Lung (tissue), 12 donors: Measurements from ENCODE around the gene PRM3. TPM values are rescaled to one million over a fixed set of nuclear protein-coding genes. Genes with fewer than 3 reads are reported as not detected.

Source experiments
- ATAC-seq: fragments of 200-7000 bp; cut with Tn5 transposase; one replicate; pipeline ENCODE4 v1.9.1; 2020; ENCODE audit warnings: moderate number of reproducible peaks; ENCODE audit not compliant: insufficient read depth, low FRiP score
- DNase-seq, 3 donors: peaks; one replicate each; pipeline ENCODE4 v3.0.0-alpha.2; 2013 to 2017
- H3K27ac ChIP-seq, 2 donors: one replicate each; pipeline ENCODE4 v1.5.1; 2013; ENCODE audit warnings: mild to moderate bottlenecking in 2 of 2, moderate library complexity in 2 of 2, control low read depth in 1 of 2, inconsistent platforms in 1 of 2, low read depth in 1 of 2, low read length in 1 of 2
- H3K27me3 ChIP-seq, 3 donors: one replicate each; pipeline ENCODE4 v1.5.1; 2013; ENCODE audit warnings: low read length in 2 of 3; ENCODE audit not compliant: control insufficient read depth in 3 of 3, insufficient read depth in 3 of 3
- H3K36me3 ChIP-seq, 4 donors: one replicate each; pipeline ENCODE4 v1.5.1; 2013; ENCODE audit warnings: low read length in 4 of 4, mild to moderate bottlenecking in 1 of 4, moderate library complexity in 1 of 4; ENCODE audit not compliant: control insufficient read depth in 4 of 4, insufficient read depth in 4 of 4
- H3K4me1 ChIP-seq, 5 donors: one replicate each; pipeline ENCODE4 v1.5.1; 2013; ENCODE audit warnings: low read length in 5 of 5, mild to moderate bottlenecking in 2 of 5, moderate library complexity in 1 of 5; ENCODE audit not compliant: control insufficient read depth in 5 of 5, insufficient read depth in 5 of 5
- H3K4me3 ChIP-seq: one replicate; pipeline ENCODE4 v1.5.1; 2013; ENCODE audit warnings: mild to moderate bottlenecking, control low read depth, moderate library complexity
- H3K9ac ChIP-seq, 2 donors: one replicate each; pipeline ENCODE4 v1.5.1; 2013; ENCODE audit warnings: low read length in 2 of 2, control low read depth in 1 of 2; ENCODE audit not compliant: insufficient read depth in 1 of 2
- H3K9me3 ChIP-seq, 4 donors: one replicate each; pipeline ENCODE4 v1.5.1; 2013; ENCODE audit warnings: low read length in 3 of 4, mild to moderate bottlenecking in 1 of 4, moderate library complexity in 1 of 4; ENCODE audit not compliant: control insufficient read depth in 4 of 4, insufficient read depth in 3 of 4
- WGBS, 2 donors: extraction: QIAGEN DNeasy Blood & Tissue Kit; methylation state at CpG; one replicate each; pipeline ENCODE4 v1.1.7; 2013; 5-methylcytosine and 5-hydroxymethylcytosine counted together
- polyA plus RNA-seq, 2 donors: library from polyadenylated mRNA; stranded (reverse); fragments of 200-250 nt; gene quantifications; one replicate each; pipeline ENCODE4 v1.2.1, GENCODE V29; 2013
- total RNA-seq, 2 donors: library from RNA; depleted of rRNA in 1 of 2; stranded (reverse); fragments of >200 nt in 1 of 2; gene quantifications; one replicate each; pipeline ENCODE4 v1.2.1, GENCODE V29; 2014 to 2021
- TF ChIP-seq, protein P1 (sequence below): IDR thresholded peaks from 2 replicates; pipeline ENCODE4 v1.5.1; 2012; ENCODE audit warnings: mild to moderate bottlenecking; ENCODE audit errors: control extremely low read depth, extremely low read depth
- donor health status: control.
- donor health status: control.
- donor health status: Bipolar disorder and iron deficiency.
- donor health status: healthy.
- donor health status: DM: yes; HTN: yes; CAD: no.

Gene PRM3
- total and polyA plus RNA-seq, 4 donors = not detected

DNA sequence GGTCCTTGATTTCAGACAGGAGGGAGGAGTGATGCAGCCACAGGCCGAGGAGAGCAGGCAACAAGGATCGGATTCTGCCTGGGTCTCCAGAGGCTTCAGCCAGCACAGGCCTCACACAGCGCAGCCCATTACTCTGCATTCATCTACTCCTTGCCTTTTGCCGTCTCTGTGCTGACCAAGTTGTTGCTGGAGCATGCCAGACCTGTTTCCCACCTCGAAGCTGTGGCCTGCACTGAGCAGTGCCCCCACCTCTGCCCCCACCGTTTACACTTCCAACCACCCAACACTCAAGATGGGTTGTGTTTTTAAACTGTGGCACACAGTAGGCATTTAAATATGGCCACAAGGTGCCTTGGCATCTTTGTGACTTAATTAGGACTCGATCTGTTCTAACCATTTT is 1.5 kb upstream of the PRM3 start:
- Histone ChIP-seq H3K9ac (no peak overlapping the region), H3K4me1 (peaks cover 0 to 21% (median 0%) of the 10 kb centered on the region in 5 donors), H3K27ac (no peak overlapping the region), H3K9me3 (no peaks in the 10 kb centered on the region), H3K4me3 (no peak overlapping the region), H3K27me3 (no peaks in the 10 kb centered on the region), H3K36me3 (no peaks in the 10 kb centered on the region)
- ATAC-seq (no peak), DNase-seq (no peak)
- WGBS, 2 donors = 93% methylated on average over 7 of the region's 7 CpGs
- TF ChIP-seq, protein P1, sequence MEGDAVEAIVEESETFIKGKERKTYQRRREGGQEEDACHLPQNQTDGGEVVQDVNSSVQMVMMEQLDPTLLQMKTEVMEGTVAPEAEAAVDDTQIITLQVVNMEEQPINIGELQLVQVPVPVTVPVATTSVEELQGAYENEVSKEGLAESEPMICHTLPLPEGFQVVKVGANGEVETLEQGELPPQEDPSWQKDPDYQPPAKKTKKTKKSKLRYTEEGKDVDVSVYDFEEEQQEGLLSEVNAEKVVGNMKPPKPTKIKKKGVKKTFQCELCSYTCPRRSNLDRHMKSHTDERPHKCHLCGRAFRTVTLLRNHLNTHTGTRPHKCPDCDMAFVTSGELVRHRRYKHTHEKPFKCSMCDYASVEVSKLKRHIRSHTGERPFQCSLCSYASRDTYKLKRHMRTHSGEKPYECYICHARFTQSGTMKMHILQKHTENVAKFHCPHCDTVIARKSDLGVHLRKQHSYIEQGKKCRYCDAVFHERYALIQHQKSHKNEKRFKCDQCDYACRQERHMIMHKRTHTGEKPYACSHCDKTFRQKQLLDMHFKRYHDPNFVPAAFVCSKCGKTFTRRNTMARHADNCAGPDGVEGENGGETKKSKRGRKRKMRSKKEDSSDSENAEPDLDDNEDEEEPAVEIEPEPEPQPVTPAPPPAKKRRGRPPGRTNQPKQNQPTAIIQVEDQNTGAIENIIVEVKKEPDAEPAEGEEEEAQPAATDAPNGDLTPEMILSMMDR = no peak

DNA sequence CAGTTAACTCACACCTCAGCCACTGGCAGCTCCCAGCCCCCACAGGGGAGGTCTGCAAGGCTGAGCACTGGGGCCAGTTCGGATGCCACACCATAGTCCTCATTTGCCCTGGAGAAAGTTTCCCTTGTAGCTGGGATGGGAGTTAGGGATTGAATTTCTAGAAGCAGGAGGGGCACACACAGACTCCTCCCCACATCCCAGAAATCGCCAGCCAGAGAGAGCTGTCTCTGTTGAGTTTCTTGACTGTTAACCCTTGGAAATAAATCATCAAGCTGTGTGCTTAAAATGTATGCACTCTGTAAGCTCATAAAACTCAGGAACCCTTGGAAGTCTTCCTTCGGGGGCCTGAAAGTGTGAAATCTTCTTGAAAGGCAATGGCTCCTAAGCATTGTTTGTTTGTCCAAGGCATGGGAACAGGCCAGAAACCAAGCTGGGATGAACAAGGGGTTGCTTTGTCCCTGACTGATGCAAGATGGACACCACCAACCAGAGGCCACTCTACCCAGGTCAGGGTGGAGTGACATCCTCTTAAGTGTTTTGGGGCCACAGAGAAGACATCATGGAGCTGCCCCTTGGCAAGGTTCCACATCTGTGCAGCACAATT is 394 bp upstream of the PRM3 start:
- H3K9ac ChIP-seq = no peak overlapping the region
- no peak overlapping the region for H3K4me3 ChIP-seq
- peaks cover 0 to 15% (median 0%) of the 10 kb centered on the region in 5 donors for H3K4me1 ChIP-seq
- no peaks in the 10 kb centered on the region for H3K27me3 ChIP-seq
- H3K27ac ChIP-seq = no peak overlapping the region
- no peaks in the 10 kb centered on the region for H3K9me3 ChIP-seq
- DNase-seq (peak; percentile 44 to 67 (median 62)), ATAC-seq (no peak)
- H3K36me3 ChIP-seq = no peaks in the 10 kb centered on the region
- 75% methylated on average over 3 of the region's 3 CpGs for WGBS, 2 donors
- TF ChIP-seq, protein P1 = no peak

DNA sequence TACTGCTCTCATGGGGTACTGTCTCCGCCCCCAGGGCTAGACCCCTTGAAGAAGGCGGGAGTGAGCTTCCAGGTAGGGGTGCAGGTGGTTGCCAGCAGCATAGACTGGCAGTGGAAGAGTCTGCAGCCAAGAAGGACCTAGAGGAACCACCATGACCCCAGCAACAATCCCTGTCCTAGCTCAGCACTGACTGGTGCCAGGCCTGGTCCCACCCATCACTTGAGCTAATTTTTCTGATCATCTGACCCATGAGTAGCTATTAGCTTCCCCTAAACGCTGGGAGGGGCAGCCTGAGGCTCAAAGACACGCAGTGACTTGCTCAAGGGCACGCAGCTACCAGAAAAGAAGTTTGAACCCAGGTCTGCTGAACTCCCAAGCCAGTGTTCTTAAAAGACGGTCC is 945 bp downstream of the PRM3 start:
- DNase-seq (no peak), ATAC-seq (no peak)
- 82 to 84% methylated on average over 6 of the region's 6 CpGs for WGBS, 2 donors
- H3K4me3 ChIP-seq = no peak overlapping the region
- H3K9ac ChIP-seq = no peak overlapping the region
- peaks cover 0 to 15% (median 0%) of the 10 kb centered on the region in 5 donors for H3K4me1 ChIP-seq
- TF ChIP-seq, protein P1 = no peak
- H3K27me3 ChIP-seq = no peaks in the 10 kb centered on the region
- no peaks in the 10 kb centered on the region for H3K9me3 ChIP-seq
- no peak overlapping the region for H3K27ac ChIP-seq
- no peaks in the 10 kb centered on the region for H3K36me3 ChIP-seq

DNA sequence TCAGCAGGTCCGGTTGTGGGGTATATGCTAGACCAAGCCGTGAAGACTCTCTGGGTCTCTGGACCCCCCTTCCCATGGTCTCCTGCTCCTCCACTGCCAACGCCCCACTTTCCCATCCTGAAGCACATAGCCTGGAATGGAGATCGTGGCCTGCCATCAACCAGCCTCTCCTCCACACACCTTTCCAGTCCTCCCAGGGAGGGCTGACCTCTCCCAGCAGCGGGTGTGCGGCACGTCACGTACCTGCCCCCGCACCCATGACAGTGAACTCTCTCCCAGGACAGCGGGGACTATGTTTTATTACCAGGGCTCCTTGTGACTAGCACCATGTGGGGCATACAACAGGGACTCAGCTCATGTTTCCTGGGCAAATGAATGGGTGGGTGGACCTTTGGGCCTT is 1.8 kb downstream of the PRM3 start:
- H3K27ac ChIP-seq = no peak overlapping the region
- H3K4me1 ChIP-seq = peaks cover 0 to 15% (median 0%) of the 10 kb centered on the region in 5 donors
- TF ChIP-seq, protein P1 = no peak
- no peak overlapping the region for H3K4me3 ChIP-seq
- no peaks in the 10 kb centered on the region for H3K36me3 ChIP-seq
- no peak for ATAC-seq
- no peaks in the 10 kb centered on the region for H3K9me3 ChIP-seq
- no peak for DNase-seq
- H3K27me3 ChIP-seq = no peaks in the 10 kb centered on the region
- no peak overlapping the region for H3K9ac ChIP-seq
- WGBS, 2 donors = 97% methylated on average over 10 of the region's 10 CpGs
